ENCODE results near the gene ANKRD53.
A peak's percentile ranks its signal among the peaks of the same experiment; 100 is the strongest.
"Not testable (repeated sequence)": the region's sequence is repeated elsewhere in the genome, so short reads cannot be mapped to it uniquely, and the experiment has no call there.

Gene ANKRD53

GRCh38 chr2:71008342-71008741 lies 29.9 kb downstream of the ANKRD53 start:
- Histone ChIP-seq H3K4me1 (ENCODE audit: low read depth, poor library complexity, severe bottlenecking) (no peaks in the 10 kb centered on the region), H3K4me3 (IDR thresholded peaks at IDR 0.05; ENCODE audit: insufficient read depth, low read depth, low read length) (no peak overlapping the region), H2AFZ (ENCODE audit: low read depth) (no peak overlapping the region), H3K9ac (no peak overlapping the region), H3K27me3 (ENCODE audit: insufficient read depth, low read depth) (no peaks in the 10 kb centered on the region), H3K36me3 (ENCODE audit: insufficient read depth) (no peaks in the 10 kb centered on the region), H3K27ac (no peak overlapping the region), H3K79me2 (ENCODE audit: insufficient read depth, low read depth) (no peaks in the 10 kb centered on the region), H3K4me2 (no peak overlapping the region), H4K20me1 (ENCODE audit: insufficient read depth) (no peaks in the 10 kb centered on the region)
- no peak for TF ChIP-seq CTCF (conservative IDR thresholded peaks at IDR 0.05; ENCODE audit: low read depth, low read length)

GRCh38 chr2:71011786-71012185 lies 33.4 kb downstream of the ANKRD53 start:
- H2AFZ ChIP-seq (ENCODE audit: low read depth), result not testable (repeated sequence)

GRCh38 chr2:71018625-71019024 lies 40.2 kb downstream of the ANKRD53 start:
- no peak overlapping the region for H3K4me3 ChIP-seq (IDR thresholded peaks at IDR 0.05; ENCODE audit: insufficient read depth, low read depth, low read length)
- no peak overlapping the region for H2AFZ ChIP-seq (ENCODE audit: low read depth)
- H3K9ac ChIP-seq, result no peak overlapping the region
- H3K4me2 ChIP-seq, result no peak overlapping the region
- H3K36me3 ChIP-seq (ENCODE audit: insufficient read depth), result no peaks in the 10 kb centered on the region
- H3K27ac ChIP-seq, result no peak overlapping the region
- TF ChIP-seq CTCF (conservative IDR thresholded peaks at IDR 0.05; ENCODE audit: low read depth, low read length), result no peak
- H3K27me3 ChIP-seq (ENCODE audit: insufficient read depth, low read depth), result no peaks in the 10 kb centered on the region
- H4K20me1 ChIP-seq (ENCODE audit: insufficient read depth), result no peaks in the 10 kb centered on the region
- no peaks in the 10 kb centered on the region for H3K79me2 ChIP-seq (ENCODE audit: insufficient read depth, low read depth)
- H3K4me1 ChIP-seq (ENCODE audit: low read depth, poor library complexity, severe bottlenecking), result peaks cover 3% of the 10 kb centered on the region

More at GRCh38 chr2:71011786-71012185, 33.4 kb downstream of the ANKRD53 start:
- not testable (repeated sequence) for H3K27ac ChIP-seq; H3K36me3 ChIP-seq (ENCODE audit: insufficient read depth); H3K4me2 ChIP-seq; H4K20me1 ChIP-seq (ENCODE audit: insufficient read depth); H3K27me3 ChIP-seq (ENCODE audit: insufficient read depth, low read depth); H3K4me1 ChIP-seq (ENCODE audit: low read depth, poor library complexity, severe bottlenecking); H3K4me3 ChIP-seq (IDR thresholded peaks at IDR 0.05; ENCODE audit: insufficient read depth, low read depth, low read length); H3K9ac ChIP-seq; H3K79me2 ChIP-seq (ENCODE audit: insufficient read depth, low read depth)

- H3K9ac ChIP-seq; H4K20me1 ChIP-seq (ENCODE audit: insufficient read depth); H3K4me2 ChIP-seq; H3K79me2 ChIP-seq (ENCODE audit: insufficient read depth, low read depth); H3K4me1 ChIP-seq (ENCODE audit: low read depth, poor library complexity, severe bottlenecking); H3K27ac ChIP-seq; H3K36me3 ChIP-seq (ENCODE audit: insufficient read depth); H3K4me3 ChIP-seq (IDR thresholded peaks at IDR 0.05; ENCODE audit: insufficient read depth, low read depth, low read length); H3K27me3 ChIP-seq (ENCODE audit: insufficient read depth, low read depth); H2AFZ ChIP-seq (ENCODE audit: low read depth): not testable (repeated sequence)
Measured at GRCh38 chr2:71019989-71020388, 41.6 kb downstream of the ANKRD53 start.

GRCh38 chr2:71021394-71021793 lies 43.0 kb downstream of the ANKRD53 start:
- H3K27me3 ChIP-seq (ENCODE audit: insufficient read depth, low read depth); H4K20me1 ChIP-seq (ENCODE audit: insufficient read depth); H3K4me3 ChIP-seq (IDR thresholded peaks at IDR 0.05; ENCODE audit: insufficient read depth, low read depth, low read length); H3K9ac ChIP-seq; H3K36me3 ChIP-seq (ENCODE audit: insufficient read depth); H3K27ac ChIP-seq; H3K4me2 ChIP-seq; H2AFZ ChIP-seq (ENCODE audit: low read depth); H3K4me1 ChIP-seq (ENCODE audit: low read depth, poor library complexity, severe bottlenecking); H3K79me2 ChIP-seq (ENCODE audit: insufficient read depth, low read depth): not testable (repeated sequence)

- not testable (repeated sequence) for H3K4me2 ChIP-seq; H3K79me2 ChIP-seq (ENCODE audit: insufficient read depth, low read depth); H3K36me3 ChIP-seq (ENCODE audit: insufficient read depth); H3K27ac ChIP-seq; H4K20me1 ChIP-seq (ENCODE audit: insufficient read depth); H3K4me3 ChIP-seq (IDR thresholded peaks at IDR 0.05; ENCODE audit: insufficient read depth, low read depth, low read length); H3K9ac ChIP-seq; H3K4me1 ChIP-seq (ENCODE audit: low read depth, poor library complexity, severe bottlenecking); H3K27me3 ChIP-seq (ENCODE audit: insufficient read depth, low read depth)
- TF ChIP-seq CTCF (conservative IDR thresholded peaks at IDR 0.05; ENCODE audit: low read depth, low read length), result 0 out of 2 replicates have a peak, but pooled peaks have one; percentile 30
- H2AFZ ChIP-seq (ENCODE audit: low read depth), result peak overlapping the region; percentile 25; the same call in 1 of the 2 replicates
Measured at GRCh38 chr2:71023553-71024243, 45.3 kb downstream of the ANKRD53 start.

Measured in KMS-11 (cell line).